AG10803 (cell line): ENCODE results near the gene PLLP.
A peak's percentile ranks its signal among the peaks of the same experiment; 100 is the strongest.

Experiments used
- DNase-seq: peaks from one replicate; pipeline ENCODE4 v3.0.0; 2010; ENCODE audit warnings: low read depth
- H3K4me3 ChIP-seq: 2 replicates; pipeline ENCODE4 v1.5.1; 2011; ENCODE audit warnings: mild to moderate bottlenecking, low read length, control low read depth
- CTCF ChIP-seq: conservative IDR thresholded peaks from 2 replicates; pipeline ENCODE4 v1.5.1; 2011; ENCODE audit warnings: mild to moderate bottlenecking, low read length, control low read depth, inconsistent platforms

Gene PLLP

GRCh38 chr16:57318240-57318970, 33.9 kb upstream of the PLLP start:
- peak; percentile 53 for DNase-seq
- H3K4me3 ChIP-seq = no peak overlapping the region
- TF ChIP-seq CTCF = 0 out of 2 replicates have a peak, but pooled peaks have one; percentile 16

- no peak overlapping the region for H3K4me3 ChIP-seq
- DNase-seq = peak; percentile 91
- no peak for TF ChIP-seq CTCF
Measured at GRCh38 chr16:57316390-57317017, 32.0 kb upstream of the PLLP start.

- no peak for DNase-seq
- H3K4me3 ChIP-seq = no peak overlapping the region
- no peak for TF ChIP-seq CTCF
Measured at GRCh38 chr16:57315416-57315815, 30.9 kb upstream of the PLLP start.

- no peak for TF ChIP-seq CTCF
- H3K4me3 ChIP-seq = no peak overlapping the region
- DNase-seq = no peak
Measured at GRCh38 chr16:57314161-57314785, 29.8 kb upstream of the PLLP start.

- no peak for DNase-seq
- no peak overlapping the region for H3K4me3 ChIP-seq
- no peak for TF ChIP-seq CTCF
Measured at GRCh38 chr16:57313509-57313908, 29.0 kb upstream of the PLLP start.

GRCh38 chr16:57310801-57311200, 26.3 kb upstream of the PLLP start:
- no peak overlapping the region for H3K4me3 ChIP-seq
- DNase-seq = no peak
- no peak for TF ChIP-seq CTCF
